HG02763 (cell line): ENCODE results near the gene S1PR2.

ENCODE experiments used
- ATAC-seq: cut with Tn5 transposase; IDR thresholded peaks from one replicate; pipeline ENCODE4 v1.9.1; 2021; ENCODE audit warnings: mild to moderate bottlenecking, moderate library complexity; ENCODE audit not compliant: unreplicated experiment

The S1PR2 gene, protein sequence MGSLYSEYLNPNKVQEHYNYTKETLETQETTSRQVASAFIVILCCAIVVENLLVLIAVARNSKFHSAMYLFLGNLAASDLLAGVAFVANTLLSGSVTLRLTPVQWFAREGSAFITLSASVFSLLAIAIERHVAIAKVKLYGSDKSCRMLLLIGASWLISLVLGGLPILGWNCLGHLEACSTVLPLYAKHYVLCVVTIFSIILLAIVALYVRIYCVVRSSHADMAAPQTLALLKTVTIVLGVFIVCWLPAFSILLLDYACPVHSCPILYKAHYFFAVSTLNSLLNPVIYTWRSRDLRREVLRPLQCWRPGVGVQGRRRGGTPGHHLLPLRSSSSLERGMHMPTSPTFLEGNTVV

DNA sequence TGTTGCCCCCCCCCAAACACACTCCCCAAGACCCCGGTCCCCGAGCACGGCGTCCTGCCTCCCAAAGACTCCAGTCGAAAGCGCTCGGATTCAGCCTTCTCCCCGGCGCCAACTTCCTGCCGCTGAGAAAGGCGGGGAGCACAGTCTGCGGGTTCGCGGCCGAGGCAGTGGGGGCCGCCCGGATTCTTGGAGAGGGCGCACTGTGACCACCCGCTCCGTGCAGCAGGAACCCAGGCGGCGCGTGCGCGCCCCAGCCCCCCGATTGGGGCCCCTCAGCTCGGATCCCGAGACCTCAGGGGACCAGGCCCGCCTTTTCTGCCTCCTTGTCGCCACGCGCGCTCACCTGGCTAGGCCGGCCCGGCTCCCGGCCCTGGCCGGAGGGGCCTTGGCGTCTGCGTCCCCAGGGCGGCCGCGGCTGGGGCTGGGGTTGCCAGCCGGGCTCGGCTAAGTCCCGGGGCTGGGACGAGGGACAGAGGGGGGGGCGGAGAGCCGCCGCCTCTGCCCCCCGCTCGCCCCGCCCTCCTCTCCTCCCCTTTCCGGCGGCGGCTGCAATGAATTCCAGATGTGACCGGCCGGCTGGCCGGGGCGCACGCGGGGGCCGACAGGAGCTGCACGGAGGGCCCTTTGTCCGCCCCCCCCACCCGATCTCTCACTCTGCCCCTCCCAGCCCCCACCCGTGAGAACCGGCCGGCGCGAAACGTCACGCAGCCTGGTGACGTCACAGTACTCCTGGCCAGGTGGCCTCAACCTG is at the start of gene S1PR2:
Gene S1PR2, minus strand, starts transcription at position 471 of the 751 bp plus-strand sequence. CDS start 6,426 bp downstream, outside the sequence.
- peak; percentile 47 for ATAC-seq

DNA sequence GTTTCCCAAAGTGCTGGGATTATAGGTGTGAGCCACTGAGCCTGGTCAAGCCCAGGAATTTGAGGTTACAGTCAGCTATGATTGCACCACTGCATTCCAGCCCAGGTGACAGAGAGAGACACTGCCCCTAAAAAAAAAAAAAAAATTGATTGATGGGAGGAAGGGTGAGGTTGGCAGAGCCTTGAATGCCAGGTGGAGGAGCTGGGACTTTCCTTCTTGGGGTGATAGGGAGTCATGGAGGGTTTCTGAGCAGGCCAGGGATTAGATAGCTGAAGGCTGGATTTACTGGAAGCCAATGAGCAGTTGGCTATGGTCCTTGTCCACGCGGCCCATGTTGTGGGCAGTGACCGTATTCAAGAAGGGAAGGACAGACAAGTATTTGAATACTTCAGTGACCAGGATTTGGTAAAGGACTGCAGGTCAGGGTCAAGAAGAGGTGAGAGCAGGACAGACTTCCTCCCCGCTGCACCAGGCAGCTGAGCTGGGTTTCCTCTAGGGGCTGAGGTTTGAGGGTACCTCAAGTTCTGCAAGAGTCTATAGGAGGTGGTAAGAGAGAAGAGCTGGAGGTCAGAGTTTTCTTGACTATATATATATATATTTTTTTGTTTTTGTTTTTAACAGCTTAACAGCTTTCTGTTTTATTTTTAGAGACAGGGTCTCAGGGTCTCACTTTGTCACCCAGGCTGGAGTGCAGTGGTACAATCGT is 48.8 kb upstream of the S1PR2 start:
- no peak for ATAC-seq

DNA sequence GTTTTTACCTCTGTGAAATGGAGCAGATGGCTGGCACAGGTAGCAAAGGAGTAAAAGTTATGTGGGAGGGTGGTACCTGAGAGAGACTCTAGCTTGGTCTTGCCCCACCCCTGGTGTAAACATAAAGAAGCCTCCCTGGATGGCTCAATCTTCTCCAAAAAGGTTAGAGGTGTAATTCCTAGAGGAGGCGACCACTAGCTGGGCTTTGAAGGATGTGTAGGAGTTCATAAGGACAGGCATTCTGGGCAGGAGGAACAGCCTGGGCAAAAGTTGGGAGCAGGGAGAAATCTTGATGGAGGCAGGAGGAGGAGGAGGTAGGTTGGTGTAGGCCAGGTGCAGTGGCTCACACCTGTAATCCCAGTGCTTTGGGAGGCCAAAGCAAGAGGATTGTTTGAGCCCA is 47.8 kb upstream of the S1PR2 start:
- ATAC-seq, result no peak

DNA sequence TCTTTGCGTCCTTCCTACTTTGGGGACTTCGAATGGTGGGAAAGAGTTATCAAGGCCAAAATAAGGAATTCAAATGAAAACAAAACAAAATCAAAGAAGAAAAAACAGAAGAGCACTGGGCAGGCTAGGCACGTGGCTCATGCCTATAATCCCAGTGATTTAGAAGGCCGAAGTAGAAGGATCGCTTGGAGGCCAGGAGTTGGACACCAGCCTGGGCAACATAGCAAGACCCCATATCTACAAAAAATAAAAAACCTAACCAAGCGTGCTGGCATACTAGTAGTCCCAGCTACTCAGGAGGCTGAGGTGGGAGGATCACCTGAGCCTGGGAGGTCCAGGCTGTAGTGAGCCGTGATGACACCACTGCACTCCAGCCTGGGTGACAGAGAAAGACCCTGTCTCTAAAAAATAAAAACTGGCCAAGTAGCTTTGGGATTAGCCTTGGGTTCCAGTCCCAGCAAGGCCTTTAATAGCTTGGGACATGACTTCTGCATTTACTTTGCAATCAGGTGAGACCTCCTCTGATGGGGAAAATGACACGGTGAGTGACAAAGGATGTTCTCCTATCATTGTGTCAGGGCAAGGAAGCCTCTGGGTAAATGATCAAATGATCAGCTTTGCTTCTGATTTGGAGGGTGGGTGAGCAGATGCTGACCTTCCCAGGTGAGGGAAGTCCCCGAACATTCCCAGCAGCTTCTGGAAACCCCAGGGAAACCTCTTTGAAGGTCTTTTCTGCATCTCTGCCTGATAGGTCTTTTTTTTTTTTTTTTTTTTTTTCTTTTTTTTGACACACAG is 46.9 kb upstream of the S1PR2 start:
- no peak for ATAC-seq

DNA sequence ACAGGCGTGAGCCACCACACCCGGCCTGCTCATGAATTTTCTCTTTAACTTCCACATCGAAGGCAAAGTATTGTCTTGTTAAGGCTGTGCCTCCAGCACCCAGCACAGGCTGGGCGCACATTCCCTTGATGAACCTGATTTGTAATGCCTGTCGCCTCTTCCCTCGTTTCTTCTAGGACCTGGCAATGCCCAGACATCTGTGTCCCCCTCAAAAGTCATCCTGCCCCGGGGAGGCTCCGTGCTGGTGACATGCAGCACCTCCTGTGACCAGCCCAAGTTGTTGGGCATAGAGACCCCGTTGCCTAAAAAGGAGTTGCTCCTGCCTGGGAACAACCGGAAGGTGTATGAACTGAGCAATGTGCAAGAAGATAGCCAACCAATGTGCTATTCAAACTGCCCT is 43.5 kb upstream of the S1PR2 start:
- ATAC-seq, result no peak

DNA sequence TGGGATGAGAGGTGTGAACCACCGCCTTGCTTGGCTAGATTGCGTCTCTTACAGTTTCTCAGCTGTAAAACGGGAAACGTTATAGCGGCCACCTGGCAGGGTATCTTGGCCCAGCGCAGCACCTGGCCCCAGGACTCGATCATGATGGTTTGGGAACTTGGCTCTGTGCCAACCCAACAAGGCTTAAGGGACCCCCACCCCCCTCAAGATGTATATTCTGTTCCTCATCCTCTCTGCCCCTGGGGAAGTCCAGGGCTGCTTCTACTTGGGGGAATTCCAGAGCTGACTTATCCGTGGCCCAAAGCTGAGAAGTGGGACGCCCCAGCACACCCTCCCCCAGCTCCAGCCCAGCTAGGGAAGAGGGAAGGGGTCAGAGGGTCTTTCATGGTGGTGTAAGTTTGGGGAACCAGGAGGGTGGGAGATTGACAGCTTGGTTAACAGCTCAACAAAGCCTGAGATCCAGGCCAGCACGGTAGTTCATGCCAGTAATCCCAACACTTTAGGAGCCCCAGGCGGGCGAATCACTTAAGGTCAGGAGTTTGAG is 40.5 kb upstream of the S1PR2 start:
- peak; percentile 4 for ATAC-seq

DNA sequence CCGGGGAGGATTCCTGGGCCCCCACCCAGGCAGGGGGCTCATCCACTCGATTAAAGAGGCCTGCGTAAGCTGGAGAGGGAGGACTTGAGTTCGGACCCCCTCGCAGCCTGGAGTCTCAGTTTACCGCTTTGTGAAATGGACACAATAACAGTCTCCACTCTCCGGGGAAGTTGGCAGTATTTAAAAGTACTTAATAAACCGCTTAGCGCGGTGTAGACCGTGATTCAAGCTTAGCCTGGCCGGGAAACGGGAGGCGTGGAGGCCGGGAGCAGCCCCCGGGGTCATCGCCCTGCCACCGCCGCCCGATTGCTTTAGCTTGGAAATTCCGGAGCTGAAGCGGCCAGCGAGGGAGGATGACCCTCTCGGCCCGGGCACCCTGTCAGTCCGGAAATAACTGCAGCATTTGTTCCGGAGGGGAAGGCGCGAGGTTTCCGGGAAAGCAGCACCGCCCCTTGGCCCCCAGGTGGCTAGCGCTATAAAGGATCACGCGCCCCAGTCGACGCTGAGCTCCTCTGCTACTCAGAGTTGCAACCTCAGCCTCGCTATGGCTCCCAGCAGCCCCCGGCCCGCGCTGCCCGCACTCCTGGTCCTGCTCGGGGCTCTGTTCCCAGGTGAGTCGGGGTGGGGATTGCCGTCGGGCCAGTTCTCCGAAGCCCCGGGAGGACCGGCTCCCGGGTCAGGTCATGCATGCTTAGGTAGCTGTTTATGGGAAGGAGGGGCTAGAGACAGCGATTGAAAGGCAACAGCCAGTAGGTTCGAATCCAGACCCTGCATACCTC is 39.7 kb upstream of the S1PR2 start, which contains the start of gene ICAM1:
Gene ICAM1, plus strand, starts transcription at position 505 of the 779 bp plus-strand sequence. Its CDS starts 40 bp downstream, at position 545.
- ATAC-seq, result peak; percentile 53

DNA sequence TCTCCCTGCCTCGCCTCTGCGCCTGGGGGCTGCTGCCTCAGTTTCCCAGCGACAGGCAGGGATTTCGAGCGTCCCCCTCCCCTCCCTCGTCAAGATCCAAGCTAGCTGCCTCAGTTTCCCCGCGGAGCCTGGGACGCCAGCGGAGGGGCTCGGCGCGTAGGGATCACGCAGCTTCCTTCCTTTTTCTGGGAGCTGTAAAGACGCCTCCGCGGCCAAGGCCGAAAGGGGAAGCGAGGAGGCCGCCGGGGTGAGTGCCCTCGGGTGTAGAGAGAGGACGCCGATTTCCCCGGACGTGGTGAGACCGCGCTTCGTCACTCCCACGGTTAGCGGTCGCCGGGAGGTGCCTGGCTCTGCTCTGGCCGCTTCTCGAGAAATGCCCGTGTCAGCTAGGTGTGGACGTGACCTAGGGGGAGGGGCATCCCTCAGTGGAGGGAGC is 39.1 kb upstream of the S1PR2 start:
- peak; percentile 41 for ATAC-seq

DNA sequence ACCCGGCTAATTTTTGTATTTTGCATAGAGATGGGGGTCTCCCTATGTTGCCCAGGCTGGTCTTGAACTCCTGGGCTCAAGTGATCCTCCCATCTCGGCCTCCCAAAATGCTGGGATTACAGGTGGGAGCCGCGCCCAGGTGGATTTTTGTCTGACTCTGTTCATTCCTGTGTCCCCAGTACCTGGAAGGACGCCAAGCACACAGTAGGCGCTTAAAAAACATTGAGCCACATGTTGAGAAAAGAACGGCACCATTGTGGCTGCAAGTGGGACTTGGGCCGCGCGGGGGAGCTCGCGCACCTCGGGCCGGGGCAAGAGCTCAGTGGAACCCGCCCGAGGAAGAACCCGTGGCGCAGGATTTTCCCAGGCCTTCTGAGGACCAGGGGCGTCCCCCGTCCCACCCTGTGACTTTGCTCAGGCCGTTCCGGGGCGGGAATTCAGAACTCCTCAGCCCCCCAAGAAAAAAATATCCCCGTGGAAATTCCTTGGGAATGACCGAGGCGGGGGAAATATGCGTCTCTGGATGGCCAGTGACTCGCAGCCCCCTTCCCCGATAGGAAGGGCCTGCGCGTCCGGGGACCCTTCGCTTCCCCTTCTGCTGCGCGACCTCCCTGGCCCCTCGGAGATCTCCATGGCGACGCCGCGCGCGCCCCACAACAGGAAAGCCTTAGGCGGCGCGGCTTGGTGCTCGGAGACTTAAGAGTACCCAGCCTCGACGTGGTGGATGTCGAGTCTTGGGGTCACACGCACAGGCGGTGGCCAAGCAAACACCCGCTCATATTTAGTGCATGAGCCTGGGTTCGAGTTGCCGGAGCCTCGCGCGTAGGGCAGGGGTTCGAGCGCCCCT is 38.4 kb upstream of the S1PR2 start:
- ATAC-seq, result no peak

DNA sequence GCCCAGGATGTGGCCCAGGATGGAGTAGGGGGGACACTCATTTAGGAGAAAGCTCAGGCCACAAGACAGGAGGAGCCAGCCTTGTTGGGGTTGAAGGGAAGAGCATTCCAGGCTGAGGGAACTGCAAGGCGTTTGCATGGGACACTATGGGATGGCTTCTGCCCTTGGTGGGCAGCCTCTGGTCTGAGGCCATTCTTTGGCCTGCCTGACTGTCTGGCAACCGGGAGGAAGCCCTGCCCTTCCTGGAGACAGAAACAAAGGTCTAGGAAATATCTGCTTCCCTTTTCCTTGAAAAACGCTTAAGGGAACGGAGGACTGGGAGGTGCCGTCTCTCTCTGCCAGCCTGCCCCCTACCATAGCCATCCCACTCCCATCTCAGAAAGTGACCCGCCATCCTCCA is 36.9 kb upstream of the S1PR2 start:
- ATAC-seq, result no peak

DNA sequence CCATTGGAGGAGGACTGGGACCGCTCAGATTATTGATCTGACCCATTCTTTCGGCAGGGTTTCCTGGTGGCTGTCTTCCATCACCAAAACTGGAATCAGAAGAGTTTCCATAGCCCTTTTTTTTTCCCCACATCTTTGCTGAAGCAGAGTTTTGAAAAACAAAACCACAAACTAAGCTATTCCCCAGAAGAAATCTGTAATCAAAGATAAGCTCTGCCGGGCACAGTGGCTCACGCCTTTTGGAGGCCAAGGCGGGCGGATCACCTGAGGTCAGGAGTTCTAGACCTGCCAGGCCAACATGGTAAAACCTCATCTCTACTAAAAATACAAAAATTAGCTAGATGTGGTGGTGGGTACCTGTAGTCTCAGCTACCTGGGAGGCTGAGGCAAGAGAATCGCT is 35.6 kb upstream of the S1PR2 start:
- ATAC-seq, result no peak

DNA sequence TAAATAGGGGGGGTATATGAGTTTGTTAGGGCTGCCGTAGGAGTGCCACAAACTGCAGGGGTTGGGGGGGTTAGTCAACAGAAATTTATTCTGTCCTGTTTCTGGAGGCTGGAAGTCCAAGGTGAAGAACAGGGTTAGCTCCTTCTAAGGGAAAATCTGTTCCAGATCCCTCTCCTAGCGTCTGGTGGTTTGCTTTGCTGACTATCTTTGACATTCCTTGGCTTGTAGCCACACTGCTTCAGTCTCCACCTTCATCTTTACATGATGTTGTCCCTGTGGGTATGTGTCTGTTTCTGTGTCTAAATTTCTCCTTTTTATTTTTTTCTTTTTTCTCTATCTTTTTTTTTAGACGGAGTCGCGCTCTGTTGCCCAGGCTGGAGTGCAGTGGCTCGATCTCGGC is 31.6 kb upstream of the S1PR2 start:
- ATAC-seq, result no peak

DNA sequence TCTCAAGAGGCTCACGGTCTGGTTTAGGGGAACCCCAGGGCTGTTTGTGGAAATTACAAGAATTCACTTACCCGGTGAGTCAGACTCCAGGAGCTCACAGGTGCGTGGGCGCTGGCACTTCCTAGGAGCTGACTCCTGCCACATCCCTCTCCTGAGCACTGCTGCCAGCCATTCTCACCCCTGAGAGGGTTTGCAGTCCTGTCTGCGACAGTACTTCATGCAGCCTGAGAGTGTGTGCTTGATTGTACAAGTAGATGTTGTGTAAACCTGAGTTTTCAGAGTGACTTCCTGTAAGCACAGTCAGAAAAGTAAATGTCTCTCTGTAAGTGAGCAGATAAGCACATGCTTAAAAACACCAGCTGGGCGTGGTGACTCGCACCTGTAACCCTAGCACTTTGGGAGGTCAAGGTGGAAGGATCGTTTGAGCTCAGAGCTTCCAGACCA is 29.0 kb upstream of the S1PR2 start:
- no peak for ATAC-seq

DNA sequence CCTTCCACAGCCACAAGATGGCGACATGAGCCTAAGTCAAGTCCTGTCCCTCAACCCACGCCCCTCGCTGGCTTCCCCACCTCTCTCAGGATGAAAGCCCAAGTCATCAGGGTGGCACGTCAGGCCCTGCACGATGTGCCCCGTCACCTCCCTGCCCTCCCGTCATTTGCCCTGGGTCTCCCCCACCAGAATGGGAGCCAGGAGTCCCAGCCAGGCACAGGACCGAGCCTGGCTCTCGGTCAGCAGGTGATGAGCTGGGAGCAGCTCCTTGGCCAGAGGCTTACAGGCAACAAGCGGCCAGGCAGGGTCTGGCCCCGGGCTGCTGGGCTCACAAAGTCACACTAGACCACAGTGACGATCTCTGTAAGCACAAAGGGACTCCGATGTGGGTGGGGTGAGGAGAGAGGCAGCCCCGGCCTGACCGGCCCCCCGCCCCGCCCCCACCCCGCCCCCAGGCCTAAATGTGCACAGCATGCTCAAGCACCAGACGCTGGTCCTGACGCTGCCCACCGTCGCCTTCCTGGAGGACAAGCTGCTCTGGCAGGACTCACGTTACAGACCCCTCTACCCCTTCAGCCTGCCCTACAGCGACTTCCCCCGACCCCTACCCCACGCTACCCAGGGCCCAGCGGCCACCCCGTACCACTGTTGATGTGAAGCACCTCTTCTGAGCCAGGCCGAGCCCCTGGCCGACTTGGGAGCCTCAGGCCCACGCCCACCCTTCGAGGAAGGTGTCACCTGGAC is 28.2 kb upstream of the S1PR2 start:
- ATAC-seq, result no peak

DNA sequence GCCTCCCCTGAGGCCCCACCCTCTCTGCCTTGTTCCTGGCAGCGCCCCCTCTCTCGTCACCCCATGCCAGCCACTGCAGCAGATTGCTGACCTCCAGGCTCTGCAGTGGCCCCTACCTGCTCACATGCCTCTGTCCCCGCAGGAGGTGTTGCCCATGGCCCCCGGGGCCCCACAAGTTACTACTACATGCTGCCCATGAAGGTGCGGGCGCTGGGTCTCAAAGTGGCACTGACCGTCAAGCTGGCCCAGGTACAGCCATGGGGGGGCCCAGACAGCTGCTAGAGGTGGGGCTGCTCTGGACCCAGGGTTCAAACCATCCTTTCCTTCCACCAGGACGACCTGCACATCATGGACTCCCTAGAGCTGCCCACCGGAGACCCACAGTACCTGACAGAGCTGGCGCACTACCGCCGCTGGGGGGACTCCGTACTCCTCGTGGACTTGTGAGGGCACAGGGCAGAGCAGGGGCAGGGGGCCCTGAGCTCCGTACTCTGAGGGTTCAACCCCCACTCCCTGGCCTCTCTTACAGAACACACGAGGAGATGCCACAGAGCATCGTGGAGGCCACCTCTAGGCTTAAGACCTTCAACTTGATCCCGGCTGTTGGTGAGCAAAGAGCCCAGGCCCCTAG is 27.1 kb upstream of the S1PR2 start:
- no peak for ATAC-seq

DNA sequence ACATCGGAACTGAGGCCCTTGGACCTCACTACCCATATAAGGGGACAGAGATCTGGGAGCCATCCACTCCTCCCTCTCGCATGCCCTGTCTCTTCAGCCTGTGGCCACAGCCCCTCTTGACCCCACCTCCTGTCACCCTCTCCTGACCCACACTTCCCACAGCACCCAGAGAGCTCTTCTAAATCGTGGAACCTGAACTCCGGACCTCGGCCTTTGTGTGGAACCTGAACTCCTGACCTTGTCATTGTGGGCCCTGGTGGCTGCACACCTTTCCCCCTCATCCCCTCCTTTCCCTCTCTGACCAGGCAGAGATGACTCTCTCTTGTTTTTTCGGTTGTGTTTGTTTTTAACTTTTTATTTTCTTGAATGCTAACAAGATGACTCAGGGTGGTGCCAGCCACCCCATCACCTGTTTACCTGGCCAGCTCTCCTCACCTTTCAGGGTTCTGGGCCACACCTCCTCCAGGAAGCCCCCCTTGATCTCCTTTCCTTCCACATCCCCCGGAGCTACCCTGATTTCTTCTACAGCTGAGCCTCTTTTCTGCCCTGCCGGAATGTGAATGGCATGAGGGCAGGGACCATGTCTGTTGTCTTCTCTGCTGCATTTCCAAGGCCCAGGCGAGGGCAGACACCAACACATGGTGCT is 26.0 kb upstream of the S1PR2 start:
- ATAC-seq, result no peak

DNA sequence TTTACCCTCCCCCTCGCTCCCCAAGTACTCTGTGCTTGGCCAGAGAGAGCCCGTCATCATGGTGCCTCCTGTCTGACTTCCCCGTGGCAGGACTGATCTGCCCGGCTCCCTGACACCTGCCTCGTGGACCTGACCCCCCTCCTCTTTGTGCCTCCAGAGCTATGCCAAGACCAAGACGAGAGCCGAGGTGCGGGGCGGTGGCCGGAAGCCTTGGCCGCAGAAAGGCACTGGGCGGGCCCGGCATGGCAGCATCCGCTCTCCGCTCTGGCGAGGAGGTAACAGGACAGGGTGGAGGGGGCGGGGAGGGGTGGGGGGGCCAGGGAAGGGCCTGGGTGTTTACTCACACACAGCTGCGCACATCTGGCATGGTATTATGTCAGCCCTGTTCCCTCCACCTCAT is 25.4 kb upstream of the S1PR2 start:
- ATAC-seq, result no peak
